Measurements from ENCODE around the gene LRRC28.

The LRRC28 gene

DNA sequence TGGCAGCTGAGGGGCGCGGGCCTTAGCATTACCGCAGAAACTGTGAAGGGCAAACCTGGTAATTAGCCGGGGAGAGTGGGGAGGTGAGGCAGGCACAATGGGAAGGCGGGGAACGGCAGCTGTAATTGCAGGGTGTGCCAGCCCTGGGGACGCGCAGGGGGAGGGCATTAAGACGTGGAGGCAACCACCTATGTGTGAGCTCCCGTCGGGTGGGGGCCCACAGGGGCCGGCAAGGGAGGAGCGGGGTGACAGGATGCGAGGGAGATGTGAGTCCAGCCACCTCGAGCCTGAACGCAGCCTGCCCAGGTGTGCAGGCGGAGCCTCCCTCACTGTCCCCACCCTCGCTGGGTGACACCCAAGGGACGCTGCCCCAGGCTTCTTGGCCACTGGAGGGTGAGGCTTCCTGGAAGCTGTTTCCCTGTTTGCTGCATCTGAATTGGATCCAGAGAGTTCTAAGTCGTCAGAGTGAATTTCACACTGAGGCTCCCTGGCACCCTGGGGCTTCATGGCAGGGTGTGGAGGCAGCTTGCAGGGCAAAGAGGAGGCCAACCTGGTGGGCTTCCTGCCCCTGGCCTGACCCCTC lies 183.9 kb downstream of the LRRC28 start:
- no peak for DNase-seq (ENCODE audit: low spot score)

DNA sequence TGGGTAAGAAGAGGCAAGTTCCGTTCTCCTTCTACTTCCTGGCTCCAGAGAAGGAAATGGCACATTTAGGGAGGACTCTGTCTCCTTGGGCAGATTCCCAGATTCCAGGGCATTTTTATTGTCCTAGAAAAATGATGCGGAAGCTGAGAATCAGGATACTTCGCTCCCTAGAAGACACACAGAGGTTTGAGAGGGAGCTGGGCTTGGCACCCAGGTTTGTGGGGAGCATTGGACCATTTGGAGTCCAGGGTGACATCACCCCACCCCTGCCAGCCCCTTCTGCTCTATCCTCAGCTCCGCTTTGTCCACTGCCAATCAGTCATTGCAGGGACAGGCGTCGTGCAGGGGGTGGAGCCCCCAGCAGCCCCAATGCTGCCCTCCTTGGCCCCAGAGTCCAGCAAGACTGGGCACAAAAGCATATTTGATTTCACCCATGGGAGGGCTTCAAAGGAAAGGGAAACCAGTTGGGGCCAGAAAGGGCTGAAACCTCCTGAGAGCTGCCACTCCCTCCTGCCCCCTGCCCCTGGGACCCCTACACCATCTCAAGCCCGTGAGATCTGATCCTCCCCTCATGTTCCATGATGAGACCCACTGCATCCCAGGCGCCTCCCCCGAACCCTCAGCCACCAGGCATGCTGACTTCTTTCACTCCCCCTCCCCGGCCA lies 184.7 kb downstream of the LRRC28 start:
- DNase-seq (ENCODE audit: low spot score) = no peak

DNA sequence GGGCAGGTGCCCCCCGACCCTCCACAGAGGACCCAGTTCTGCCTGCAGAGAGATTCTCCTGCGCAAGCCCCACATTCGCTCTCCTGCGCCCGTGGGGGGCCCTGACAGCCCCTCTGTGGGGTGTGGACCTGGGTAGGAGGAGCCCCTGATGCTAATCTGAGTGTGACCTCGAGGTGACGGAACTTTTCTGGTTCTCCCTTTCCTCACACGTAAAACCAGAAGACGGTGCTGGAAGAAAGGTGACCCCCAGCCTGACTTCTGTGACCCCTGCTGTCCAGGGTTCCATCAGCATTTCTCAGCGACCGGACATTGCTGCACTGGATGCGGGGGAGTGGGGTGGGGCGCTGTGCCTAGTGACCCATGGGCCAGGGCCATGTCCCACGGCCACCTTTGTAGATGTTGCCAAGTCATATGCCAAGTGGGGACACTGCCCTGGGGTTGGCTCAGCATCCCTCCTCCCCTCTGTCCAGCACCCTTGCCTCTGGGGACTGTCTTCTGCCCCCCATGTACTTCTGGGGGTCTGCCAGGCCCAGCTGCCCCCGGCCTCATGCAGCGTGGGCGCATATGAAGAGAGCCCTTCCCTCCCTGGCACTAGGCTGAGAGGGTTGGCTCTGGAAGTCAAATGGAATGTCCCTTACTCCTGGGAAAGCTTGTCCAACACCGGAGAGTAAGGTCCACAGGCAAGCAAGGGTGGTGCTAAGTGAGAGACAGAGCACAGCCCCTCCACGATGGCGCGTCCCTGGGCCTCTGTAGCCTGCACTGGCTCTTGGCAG lies 185.4 kb downstream of the LRRC28 start:
- DNase-seq (ENCODE audit: low spot score) = no peak

DNA sequence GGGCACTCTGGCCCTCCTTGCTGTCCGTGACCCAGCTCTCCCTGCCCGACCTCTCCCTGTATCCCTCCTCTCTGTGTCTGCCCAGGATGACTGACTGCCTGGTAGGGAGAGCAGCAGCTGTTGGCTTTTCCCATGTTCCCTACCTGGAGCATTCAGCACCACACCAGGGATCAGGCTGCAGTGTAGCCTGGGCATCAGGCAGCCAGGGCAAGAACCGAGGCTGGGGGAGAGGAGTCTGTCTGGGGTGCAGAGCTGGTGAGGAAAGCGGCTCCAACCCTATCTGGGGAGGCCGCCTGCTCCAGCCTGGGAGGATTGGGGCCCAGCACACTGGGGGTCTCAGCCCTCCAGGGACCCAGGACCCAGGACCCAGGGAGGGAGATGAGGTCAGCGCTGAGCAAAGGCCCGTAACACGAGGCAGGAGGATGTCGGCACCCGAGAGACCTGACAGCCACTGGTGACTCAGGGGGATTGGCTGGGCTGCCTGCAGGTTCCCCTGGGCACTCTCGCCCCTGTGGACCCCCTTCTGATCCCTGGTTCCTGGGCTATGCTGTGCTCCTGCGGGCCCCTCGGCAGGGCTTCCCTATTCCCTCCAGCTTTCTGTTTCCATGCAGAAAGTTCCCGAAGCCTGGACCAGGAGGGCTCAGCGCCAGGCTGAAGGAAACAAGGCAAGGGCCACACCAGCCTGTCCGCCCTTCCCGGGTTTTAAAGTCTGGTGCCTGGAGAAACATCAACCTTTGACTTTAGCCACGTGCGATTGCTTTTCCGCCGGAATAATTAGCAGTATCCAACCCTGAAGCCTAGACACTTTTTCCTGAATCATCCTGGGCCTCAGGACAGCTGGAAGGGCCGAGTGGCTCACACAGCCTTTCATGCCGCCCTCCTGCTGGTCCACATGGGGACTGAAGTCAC lies 186.3 kb downstream of the LRRC28 start:
- DNase-seq (ENCODE audit: low spot score) = no peak

DNA sequence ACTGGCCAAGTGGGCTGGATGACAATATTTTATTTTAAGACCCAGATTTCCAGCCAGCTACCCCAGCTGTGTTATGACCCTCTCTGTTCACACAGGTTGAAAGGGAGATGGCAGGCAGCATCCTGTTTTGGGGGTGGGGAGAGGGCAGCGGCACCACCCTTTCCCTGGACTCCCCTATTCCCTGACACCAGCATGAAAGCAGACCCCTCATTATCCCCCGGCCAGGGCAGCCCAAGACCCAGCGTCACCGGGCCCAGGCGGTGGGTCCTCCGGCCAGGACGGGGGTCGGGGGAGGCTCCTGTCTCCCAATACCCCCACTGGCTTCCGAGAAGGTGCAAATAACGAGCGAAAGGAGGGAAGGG lies 186.9 kb downstream of the LRRC28 start:
- DNase-seq (ENCODE audit: low spot score) = no peak

DNA sequence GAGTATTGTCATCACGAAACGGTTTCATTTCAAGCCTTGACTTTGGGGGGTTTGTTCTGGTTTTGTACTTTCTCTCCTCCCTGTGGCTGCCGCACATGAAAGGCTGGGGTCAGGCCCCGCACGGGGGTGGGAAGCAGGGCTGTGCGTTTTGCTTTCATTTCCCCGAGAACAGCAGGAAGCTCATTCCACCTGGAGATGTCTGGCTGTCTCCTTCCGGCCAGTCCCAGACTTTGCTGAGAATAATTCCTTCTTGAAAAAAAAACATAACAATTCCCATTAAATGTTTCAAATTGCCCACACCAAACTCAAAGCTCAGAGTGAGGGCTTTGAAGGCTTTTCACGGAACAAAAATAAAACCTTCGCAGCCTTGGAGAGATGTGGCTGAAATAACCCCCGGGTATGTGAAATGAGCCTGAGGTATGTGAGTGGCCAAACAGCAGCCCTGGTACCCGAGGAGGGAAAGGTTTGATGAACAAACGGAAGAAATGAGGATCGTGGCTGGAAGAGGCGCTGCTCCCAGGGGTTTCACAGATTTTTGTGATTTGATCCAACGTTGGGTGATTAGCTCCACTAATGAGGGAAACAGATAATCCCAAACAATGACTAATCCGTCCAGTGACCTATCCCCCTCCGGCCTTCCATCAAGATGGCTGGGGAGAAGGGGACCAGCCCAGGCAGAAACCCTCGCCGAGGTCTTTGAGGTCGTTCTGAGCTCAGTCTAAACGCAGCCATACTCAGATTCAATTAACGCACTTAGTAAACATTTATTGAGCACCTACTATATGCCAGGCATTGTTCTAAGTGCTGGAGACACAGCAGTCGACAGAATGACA lies 187.6 kb downstream of the LRRC28 start:
- no peak for DNase-seq (ENCODE audit: low spot score)

DNA sequence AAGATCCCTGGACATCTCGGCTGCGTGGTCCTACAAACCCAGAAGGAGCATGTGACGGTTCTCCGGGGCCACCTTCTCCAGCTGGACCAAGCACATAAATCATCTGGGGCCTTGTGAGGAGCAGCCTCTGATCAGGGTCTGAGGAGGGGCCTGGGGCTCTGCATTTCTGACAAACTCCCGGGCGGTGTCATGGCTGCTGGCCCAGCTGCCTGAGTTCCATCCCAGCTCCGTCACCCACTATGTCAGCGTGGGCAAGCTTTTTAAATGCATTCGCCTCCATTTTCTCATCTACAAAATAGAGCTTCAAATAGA lies 188.2 kb downstream of the LRRC28 start:
- DNase-seq (ENCODE audit: low spot score) = no peak

DNA sequence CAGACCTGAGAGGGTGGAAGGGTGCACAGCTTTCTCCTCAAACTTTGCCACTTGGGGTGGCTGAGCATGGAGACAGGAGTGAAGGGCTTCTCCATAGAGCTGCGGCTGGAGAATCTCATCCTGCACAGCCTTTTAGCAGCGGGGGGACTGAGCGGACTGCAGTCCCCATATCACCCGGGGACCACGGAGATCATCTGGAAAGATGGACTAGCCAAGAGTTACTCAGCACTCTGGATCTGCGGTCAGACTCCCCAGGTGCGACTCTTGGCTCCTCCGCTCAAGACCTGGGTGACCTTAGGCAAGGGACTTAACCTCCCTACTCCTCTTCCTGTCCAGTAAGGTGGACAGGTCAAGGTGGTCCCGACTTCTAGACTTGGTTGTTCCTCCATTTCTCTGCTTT lies 188.7 kb downstream of the LRRC28 start:
- DNase-seq (ENCODE audit: low spot score) = no peak
